ENCODE data around the gene MAPRE3. TPM values are rescaled to one million over a fixed set of nuclear protein-coding genes. Genes with fewer than 3 reads are reported as not detected.
A peak's percentile ranks its signal among the peaks of the same experiment; 100 is the strongest.

The MAPRE3 gene
- total RNA-seq, 1 donor from 2014 or later, result 14.4 TPM

DNA sequence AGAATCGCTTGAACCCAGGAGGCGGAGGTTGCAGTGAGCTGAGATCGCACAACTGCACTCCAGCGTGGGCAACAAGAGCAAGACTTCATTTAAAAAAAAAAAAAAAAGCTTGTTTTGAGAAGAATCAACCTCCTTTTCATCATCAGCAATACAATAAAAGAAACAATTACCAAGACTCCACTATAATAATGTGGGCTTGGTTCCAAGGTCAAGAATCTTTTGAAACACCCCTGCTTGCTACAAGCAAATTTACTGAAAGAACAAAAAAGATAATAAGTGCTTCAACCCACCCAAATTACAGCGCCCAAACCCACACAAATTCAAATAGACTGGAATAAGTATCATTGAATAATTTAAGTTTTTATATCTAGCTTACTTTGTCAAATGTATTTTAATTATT is 33.6 kb upstream of the MAPRE3 start:
- no peak for DNase-seq (ENCODE audit: extremely low spot score, unreplicated experiment)
- H3K27ac Mint-ChIP-seq, result no peak overlapping the region
- no peaks in the 10 kb centered on the region for H3K36me3 Mint-ChIP-seq
- TF ChIP-seq, protein P1, sequence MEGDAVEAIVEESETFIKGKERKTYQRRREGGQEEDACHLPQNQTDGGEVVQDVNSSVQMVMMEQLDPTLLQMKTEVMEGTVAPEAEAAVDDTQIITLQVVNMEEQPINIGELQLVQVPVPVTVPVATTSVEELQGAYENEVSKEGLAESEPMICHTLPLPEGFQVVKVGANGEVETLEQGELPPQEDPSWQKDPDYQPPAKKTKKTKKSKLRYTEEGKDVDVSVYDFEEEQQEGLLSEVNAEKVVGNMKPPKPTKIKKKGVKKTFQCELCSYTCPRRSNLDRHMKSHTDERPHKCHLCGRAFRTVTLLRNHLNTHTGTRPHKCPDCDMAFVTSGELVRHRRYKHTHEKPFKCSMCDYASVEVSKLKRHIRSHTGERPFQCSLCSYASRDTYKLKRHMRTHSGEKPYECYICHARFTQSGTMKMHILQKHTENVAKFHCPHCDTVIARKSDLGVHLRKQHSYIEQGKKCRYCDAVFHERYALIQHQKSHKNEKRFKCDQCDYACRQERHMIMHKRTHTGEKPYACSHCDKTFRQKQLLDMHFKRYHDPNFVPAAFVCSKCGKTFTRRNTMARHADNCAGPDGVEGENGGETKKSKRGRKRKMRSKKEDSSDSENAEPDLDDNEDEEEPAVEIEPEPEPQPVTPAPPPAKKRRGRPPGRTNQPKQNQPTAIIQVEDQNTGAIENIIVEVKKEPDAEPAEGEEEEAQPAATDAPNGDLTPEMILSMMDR (conservative IDR thresholded peaks at IDR 0.05), result no peak
- no peaks in the 10 kb centered on the region for H3K4me1 Mint-ChIP-seq (ENCODE audit: unreplicated experiment)
- H3K27me3 Mint-ChIP-seq, result no peaks in the 10 kb centered on the region
- H3K4me3 Mint-ChIP-seq, result no peak overlapping the region
- H3K9me3 Mint-ChIP-seq, result no peaks in the 10 kb centered on the region

DNA sequence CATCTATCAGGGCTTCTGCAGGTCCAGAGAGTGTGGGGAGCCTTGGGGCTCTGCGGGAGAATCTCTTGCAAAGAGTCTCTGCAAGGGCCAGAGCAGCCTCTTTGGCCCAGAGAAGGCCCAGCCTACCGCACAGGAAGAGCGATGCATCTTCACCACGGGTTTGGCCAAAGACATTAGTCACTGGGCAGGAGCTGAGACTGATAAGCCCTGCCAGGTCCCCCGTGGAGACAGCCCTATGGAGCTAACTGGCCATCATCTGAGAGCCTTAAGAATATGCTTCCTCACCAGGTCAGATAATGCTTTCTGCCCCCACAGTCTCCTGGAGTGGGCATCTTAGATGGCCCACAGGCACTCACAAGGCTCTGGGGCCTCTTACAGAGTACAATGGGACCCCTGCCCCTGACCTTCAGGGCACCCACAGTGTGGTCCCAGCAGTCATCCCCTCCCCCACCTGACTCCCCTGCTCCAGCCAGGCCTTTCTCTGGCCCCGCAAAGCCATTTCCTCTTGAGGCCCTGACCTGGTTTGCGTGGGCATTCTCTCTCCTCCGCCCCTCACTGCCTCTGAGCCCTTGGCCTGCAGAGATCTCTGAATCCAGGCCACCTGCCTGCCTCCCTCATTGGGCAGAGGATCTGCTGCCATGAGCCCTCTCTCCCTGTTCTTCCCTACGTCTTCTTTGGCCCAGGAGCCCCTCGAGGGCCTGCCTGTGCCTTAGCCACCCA is 31.9 kb upstream of the MAPRE3 start:
- Mint-ChIP-seq H3K4me3 (no peak overlapping the region), H3K9me3 (no peaks in the 10 kb centered on the region), H3K36me3 (peaks cover 3% of the 10 kb centered on the region), H3K4me1 (ENCODE audit: unreplicated experiment) (peaks cover 6% of the 10 kb centered on the region), H3K27ac (no peak overlapping the region), H3K27me3 (peaks cover 5% of the 10 kb centered on the region)
- TF ChIP-seq, protein P1 (conservative IDR thresholded peaks at IDR 0.05), result no peak
- no peak for DNase-seq (ENCODE audit: extremely low spot score, unreplicated experiment)

DNA sequence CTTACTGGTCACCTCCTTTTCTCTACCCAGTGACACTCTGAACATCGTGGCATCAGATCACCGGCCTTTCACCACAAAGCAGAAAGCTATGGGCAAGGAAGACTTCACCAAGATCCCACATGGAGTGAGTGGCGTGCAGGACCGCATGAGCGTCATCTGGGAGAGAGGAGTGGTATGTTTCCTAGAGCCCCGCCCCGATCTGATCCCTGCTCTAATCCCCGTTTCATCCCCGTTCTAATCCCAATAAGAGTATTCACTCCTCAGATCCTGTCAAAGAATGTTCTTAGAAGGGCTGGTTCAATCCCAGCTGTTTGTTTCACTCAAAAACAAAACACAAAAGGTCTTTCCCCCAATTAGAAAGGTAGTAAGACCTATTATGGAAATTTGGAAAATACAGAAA is 30.4 kb upstream of the MAPRE3 start:
- peaks cover 5% of the 10 kb centered on the region for H3K27me3 Mint-ChIP-seq
- H3K4me3 Mint-ChIP-seq, result no peak overlapping the region
- H3K4me1 Mint-ChIP-seq (ENCODE audit: unreplicated experiment), result peaks cover 6% of the 10 kb centered on the region
- no peak for DNase-seq (ENCODE audit: extremely low spot score, unreplicated experiment)
- TF ChIP-seq, protein P1 (conservative IDR thresholded peaks at IDR 0.05), result no peak
- H3K27ac Mint-ChIP-seq, result no peak overlapping the region
- peaks cover 3% of the 10 kb centered on the region for H3K36me3 Mint-ChIP-seq
- H3K9me3 Mint-ChIP-seq, result no peaks in the 10 kb centered on the region

DNA sequence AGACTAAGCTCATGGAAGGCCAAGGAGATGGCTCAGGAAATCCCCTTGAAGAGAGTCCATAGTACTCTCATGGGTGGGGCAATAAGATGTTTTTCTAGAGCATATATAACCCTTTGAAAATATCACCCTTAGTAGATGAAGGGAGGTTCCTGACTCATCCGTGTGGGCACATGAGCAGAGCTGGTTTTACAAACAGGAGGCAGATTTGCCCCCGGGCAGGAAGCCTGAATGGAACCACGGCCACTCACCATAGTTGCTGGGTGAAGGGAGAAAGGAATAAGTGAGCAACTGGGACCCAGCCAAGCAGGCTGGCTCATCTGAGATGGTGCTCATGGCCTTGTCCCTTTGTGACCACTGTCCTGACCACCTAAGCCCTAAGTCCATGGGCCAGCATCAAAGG is 29.0 kb upstream of the MAPRE3 start:
- no peak overlapping the region for H3K27ac Mint-ChIP-seq
- peaks cover 6% of the 10 kb centered on the region for H3K4me1 Mint-ChIP-seq (ENCODE audit: unreplicated experiment)
- DNase-seq (ENCODE audit: extremely low spot score, unreplicated experiment), result no peak
- no peaks in the 10 kb centered on the region for H3K9me3 Mint-ChIP-seq
- H3K27me3 Mint-ChIP-seq, result peaks cover 5% of the 10 kb centered on the region
- peaks cover 3% of the 10 kb centered on the region for H3K36me3 Mint-ChIP-seq
- H3K4me3 Mint-ChIP-seq, result no peak overlapping the region
- TF ChIP-seq, protein P1 (conservative IDR thresholded peaks at IDR 0.05), result no peak

DNA sequence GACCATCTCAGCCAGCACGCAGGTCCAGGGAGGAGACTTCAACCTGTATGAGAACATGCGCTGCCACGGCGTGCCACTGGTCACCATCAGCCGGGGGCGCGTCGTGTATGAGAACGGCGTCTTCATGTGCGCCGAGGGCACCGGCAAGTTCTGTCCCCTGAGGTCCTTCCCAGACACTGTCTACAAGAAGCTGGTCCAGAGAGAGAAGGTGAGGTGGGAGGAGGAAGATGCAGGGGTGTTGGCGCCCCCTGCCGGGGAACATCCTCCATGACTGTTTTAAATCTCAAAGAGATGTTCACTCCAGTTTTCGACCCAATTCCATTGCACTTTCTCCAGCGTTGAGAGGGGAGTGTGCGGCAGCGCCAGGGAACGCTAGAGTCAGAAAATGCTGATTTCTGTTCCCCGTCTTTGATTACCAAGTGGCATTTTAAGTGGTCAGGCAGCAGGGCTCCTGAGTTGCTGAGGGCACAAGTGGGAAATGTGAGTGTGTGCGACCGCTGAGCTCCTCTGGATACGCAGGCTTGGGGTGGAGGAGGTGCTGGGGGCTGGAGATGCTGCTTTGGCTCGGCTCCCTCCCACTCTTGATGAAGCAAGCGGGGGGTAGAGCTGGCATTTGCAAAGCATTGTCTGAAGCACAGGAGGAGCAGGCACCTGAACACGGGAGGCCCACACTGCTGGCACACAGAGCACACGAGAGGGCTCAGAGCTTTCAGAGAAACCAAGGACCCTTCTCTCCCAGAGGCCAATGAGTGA is 27.7 kb upstream of the MAPRE3 start:
- TF ChIP-seq, protein P1 (conservative IDR thresholded peaks at IDR 0.05), result peak; percentile 95
- no peak overlapping the region for H3K4me3 Mint-ChIP-seq
- no peak overlapping the region for H3K27ac Mint-ChIP-seq
- H3K4me1 Mint-ChIP-seq (ENCODE audit: unreplicated experiment), result peaks cover 6% of the 10 kb centered on the region
- H3K36me3 Mint-ChIP-seq, result peaks cover 3% of the 10 kb centered on the region
- H3K9me3 Mint-ChIP-seq, result no peaks in the 10 kb centered on the region
- peak; percentile 88 for DNase-seq (ENCODE audit: extremely low spot score, unreplicated experiment)
- H3K27me3 Mint-ChIP-seq, result peaks cover 5% of the 10 kb centered on the region

Data from type B pancreatic cell (in vitro differentiated cells).